Mononuclear cell (primary cell): ENCODE data around the gene STPG1. TPM values are rescaled to one million over a fixed set of nuclear protein-coding genes. Genes with fewer than 3 reads are reported as not detected.
"Not testable (repeated sequence)": the region's sequence is repeated elsewhere in the genome, so short reads cannot be mapped to it uniquely, and the experiment has no call there.

Experiments used
- H3K27me3 ChIP-seq: 2 replicates; pipeline ENCODE4 v1.6.0; 2011; ENCODE audit warnings: low read length, control low read depth; ENCODE audit not compliant: insufficient read depth
- H3K4me1 ChIP-seq: 2 replicates; pipeline ENCODE4 v1.5.1; 2011; ENCODE audit warnings: mild to moderate bottlenecking, low read length, control low read depth; ENCODE audit not compliant: insufficient read depth
- H3K4me3 ChIP-seq: 2 replicates; pipeline ENCODE4 v1.5.1; 2011; ENCODE audit warnings: mild to moderate bottlenecking, low read length, moderate library complexity
- H3K9me3 ChIP-seq: 2 replicates; pipeline ENCODE4 v1.5.1; 2011; ENCODE audit warnings: low read depth, mild to moderate bottlenecking, control low read depth, low read length
- total RNA-seq: library from RNA; depleted of rRNA; stranded (reverse); fragments of >200 nt; gene quantifications from one replicate; pipeline ENCODE4 v1.2.3, GENCODE V29; 2012

STPG1 gene, protein sequence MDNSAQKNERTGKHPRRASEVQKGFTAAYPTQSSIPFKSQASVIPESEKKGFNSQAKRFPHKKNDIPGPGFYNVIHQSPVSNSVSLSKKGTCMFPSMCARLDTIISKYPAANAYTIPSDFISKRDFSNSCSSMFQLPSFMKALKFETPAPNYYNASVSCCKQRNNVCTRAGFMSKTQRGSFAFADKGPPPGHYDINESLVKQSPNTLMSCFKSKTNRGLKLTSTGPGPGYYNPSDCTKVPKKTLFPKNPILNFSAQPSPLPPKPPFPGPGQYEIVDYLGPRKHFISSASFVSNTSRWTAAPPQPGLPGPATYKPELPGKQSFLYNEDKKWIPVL
- total RNA-seq, result 1.6 TPM

DNA sequence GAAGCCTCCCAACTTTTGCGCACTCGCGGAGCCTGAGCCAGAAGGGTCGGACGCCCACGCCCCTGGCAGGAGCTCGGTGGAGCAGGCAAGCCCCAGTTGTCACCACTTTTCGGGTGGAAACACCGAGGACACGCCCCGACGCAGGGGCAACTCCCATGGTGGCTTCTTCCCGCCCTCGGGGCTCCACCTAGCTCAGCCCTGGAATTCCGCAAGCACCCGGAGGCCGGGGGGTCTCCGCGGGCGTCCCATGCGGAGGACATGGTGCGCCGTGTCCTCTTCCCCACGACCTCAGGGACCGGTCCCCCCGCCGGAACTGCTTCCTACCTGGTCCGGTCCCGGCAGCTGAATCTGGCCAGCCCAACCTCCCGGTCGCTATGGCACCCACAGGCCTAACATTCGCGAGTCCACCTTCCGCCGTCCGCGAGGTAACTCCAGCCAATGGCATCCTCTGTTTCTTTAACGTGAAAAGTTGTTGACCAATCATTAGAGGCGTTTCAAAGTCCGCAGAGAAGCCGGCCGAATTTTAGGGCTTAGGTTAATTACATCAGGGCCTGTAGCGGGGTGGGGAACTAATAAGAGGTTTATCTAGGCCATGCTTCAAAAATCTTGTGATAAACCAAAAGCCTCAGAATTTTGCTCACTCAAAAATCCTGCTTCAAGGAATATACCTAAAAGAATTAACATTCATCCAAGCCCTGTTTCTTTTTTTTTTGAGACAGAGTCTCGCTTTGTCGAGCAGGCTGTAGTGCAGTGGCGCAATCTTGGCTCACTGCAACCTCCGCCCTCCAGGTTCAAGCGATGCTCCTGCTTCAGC lies at the start of gene STPG1:
TSS of gene STPG1 (minus strand) at position 433 of the 814 bp plus-strand sequence. CDS start 12,394 bp downstream, outside the sequence.
- Histone ChIP-seq H3K9me3 (no peaks in the 10 kb centered on the region), H3K27me3 (no peaks in the 10 kb centered on the region), H3K4me3 (peak within 1 kb of the TSS; percentile 77), H3K4me1 (peaks cover 43% of the 10 kb centered on the region)

DNA sequence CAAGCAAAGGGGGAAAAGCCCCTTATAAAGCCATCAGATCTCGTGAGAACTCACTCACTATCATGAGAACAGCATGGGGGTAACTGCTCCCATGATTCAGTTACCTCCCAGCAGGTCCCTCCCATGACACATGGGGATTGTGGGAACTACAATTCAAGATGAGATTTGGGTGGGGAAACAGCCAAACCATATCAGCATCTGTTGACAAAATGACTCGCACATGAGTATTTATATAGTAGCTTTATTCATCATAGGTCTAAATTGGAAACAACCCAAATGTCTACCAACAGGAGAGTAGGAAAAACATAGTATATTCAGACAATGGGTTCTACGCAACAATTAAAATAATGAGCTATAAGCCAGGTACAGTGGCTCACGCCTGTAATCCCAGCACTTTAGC lies 48.5 kb upstream of the STPG1 start:
- H3K4me1 ChIP-seq, result peaks cover 25% of the 10 kb centered on the region
- H3K4me3 ChIP-seq, H3K9me3 ChIP-seq: not testable (repeated sequence)

GRCh38 chr1:24459551-24460266 lies 46.1 kb upstream of the STPG1 start:
- Histone ChIP-seq H3K4me3 (no peak overlapping the region), H3K4me1 (peaks cover 7% of the 10 kb centered on the region), H3K9me3 (no peaks in the 10 kb centered on the region), H3K27me3 (no peaks in the 10 kb centered on the region)

More for the DNA sequence above, 48.5 kb upstream of the STPG1 start:
- H3K27me3 ChIP-seq, result not testable (repeated sequence)

- H3K27me3 ChIP-seq, result no peaks in the 10 kb centered on the region
- no peaks in the 10 kb centered on the region for H3K9me3 ChIP-seq
- peaks cover 14% of the 10 kb centered on the region for H3K4me1 ChIP-seq
- no peak overlapping the region for H3K4me3 ChIP-seq
Measured at GRCh38 chr1:24457866-24458265, 44.3 kb upstream of the STPG1 start.

- H3K9me3 ChIP-seq, result no peaks in the 10 kb centered on the region
- no peak overlapping the region for H3K4me3 ChIP-seq
- H3K4me1 ChIP-seq, result peaks cover 14% of the 10 kb centered on the region
- no peaks in the 10 kb centered on the region for H3K27me3 ChIP-seq
Measured at GRCh38 chr1:24455272-24455671, 41.7 kb upstream of the STPG1 start.

GRCh38 chr1:24454673-24455072 lies 41.1 kb upstream of the STPG1 start:
- H3K27me3 ChIP-seq, result no peaks in the 10 kb centered on the region
- no peaks in the 10 kb centered on the region for H3K9me3 ChIP-seq
- H3K4me1 ChIP-seq, result peaks cover 14% of the 10 kb centered on the region
- no peak overlapping the region for H3K4me3 ChIP-seq

- Histone ChIP-seq H3K9me3 (no peaks in the 10 kb centered on the region), H3K4me1 (peaks cover 14% of the 10 kb centered on the region), H3K4me3 (no peak overlapping the region), H3K27me3 (no peaks in the 10 kb centered on the region)
Measured at GRCh38 chr1:24452922-24453485, 39.4 kb upstream of the STPG1 start.

DNA sequence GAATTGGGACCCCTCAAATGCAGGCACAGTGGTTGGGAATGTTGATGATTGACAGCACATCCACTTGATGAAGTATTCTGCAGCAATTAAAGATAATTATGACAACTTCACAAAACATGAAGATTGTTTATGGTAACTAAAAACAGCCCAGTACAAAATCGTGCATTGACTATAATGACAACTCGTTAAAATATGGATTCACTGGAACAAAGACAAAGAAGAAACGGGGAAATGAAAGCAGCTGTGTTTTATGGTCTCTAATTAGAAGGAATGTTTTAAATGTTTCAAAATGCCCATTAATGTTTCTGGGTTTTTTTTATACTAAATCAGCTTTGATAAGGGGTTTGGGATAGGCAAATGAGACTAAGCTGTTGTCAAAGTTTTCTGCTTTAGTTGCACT lies 38.2 kb upstream of the STPG1 start:
- Histone ChIP-seq H3K9me3 (no peaks in the 10 kb centered on the region), H3K4me1 (peaks cover 14% of the 10 kb centered on the region), H3K27me3 (no peaks in the 10 kb centered on the region), H3K4me3 (no peak overlapping the region)

GRCh38 chr1:24450857-24451397 lies 37.3 kb upstream of the STPG1 start:
- Histone ChIP-seq H3K4me1 (peaks cover 14% of the 10 kb centered on the region), H3K9me3 (no peaks in the 10 kb centered on the region), H3K27me3 (no peaks in the 10 kb centered on the region), H3K4me3 (no peak overlapping the region)

DNA sequence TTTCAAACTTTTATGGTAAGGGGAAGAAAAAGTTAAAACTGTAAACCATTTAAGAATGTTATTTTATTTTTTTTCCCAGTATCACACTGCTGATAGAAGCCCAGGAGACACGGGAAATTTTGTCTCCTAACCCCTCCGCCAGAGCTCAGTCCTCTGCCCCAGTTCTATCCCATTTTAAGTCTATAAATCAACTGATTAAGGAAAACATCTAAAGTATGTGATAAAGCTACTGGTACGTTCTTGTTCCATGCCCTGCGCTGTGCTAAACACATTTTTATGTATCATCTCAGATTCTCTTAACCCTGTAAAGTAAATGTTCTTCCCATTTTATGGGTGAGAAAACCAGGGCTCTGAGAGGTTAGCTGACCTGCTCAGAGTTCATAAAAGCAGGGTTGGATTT lies 36.7 kb upstream of the STPG1 start:
- Histone ChIP-seq H3K4me3 (no peak overlapping the region), H3K4me1 (peaks cover 14% of the 10 kb centered on the region), H3K9me3 (no peaks in the 10 kb centered on the region), H3K27me3 (no peaks in the 10 kb centered on the region)

- not testable (repeated sequence) for H3K9me3 ChIP-seq, H3K27me3 ChIP-seq, H3K4me1 ChIP-seq, H3K4me3 ChIP-seq
Measured at GRCh38 chr1:24446446-24446845, 32.9 kb upstream of the STPG1 start.

DNA sequence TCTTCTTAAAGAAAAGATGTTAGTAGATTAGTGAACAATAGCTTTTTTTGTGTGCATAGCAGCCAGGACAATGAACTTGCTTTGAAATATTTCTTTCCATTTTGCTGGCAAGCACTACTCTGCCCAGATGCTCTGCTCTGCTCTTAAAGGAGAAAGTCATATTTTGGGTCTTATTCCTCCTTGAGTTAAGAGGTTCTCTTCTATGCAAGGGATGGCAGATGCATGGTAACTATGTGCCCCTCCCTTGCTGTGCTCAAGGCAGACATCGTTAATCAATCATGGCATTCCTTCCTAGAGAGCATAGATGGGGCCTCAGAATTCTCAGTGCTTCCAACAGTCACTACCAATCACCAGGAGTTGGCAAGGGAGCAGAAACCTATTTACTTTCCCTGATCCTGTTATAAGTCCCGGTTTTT lies 29.7 kb upstream of the STPG1 start:
- H3K9me3 ChIP-seq, result no peaks in the 10 kb centered on the region
- no peaks in the 10 kb centered on the region for H3K27me3 ChIP-seq
- H3K4me1 ChIP-seq, result no peaks in the 10 kb centered on the region
- no peak overlapping the region for H3K4me3 ChIP-seq

DNA sequence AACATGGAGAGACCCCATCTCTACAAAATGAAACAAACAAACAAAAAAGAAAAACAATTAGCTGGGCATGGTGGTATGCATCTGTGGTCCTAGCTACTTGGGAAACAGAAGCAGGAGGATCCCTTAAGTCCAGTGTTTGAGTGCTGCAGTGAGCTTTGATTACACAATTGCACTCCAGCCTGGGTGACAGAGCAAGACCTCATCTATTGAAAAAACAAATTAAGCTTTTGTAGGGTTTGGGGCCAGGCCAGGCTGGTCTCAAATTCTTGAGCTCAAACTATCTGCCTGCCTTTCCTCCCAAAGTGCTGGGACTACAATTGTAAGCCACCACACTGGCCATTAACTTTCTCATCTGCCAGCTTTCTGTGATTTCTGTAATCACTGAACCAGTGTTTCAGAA lies 29.2 kb upstream of the STPG1 start:
- Histone ChIP-seq H3K9me3 (no peaks in the 10 kb centered on the region), H3K4me3 (no peak overlapping the region), H3K4me1 (no peaks in the 10 kb centered on the region), H3K27me3 (no peaks in the 10 kb centered on the region)

DNA sequence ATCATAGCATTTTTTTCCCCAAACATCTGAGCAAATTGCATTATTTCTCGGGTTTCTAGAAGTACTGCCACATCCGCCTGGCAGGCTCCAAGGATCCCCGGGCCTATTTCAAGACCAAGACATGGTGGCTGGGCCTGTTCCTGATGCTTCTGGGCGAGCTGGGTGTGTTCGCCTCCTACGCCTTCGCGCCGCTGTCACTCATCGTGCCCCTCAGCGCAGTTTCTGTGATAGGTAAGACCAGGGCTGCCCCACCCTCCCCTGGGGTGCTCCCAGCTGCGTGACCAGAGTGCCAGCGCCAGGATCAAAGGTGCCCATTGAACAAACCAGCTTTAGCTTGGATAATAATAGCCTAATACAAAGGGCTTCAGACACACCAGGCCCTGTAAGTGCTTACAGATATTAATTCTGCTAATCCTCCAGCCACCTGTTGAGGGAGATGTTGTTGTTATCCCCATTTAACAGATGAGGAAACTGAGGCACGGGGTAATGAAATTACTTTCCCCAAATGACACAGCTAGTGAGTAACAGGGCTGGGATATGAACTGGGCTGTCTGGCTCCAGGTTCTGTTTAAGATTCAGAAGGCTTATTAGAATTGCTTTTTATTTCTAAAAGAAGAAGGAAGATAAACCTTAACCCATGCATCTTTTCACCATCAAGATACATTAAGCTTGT lies 28.6 kb upstream of the STPG1 start:
- Histone ChIP-seq H3K27me3 (no peaks in the 10 kb centered on the region), H3K9me3 (no peaks in the 10 kb centered on the region), H3K4me3 (no peak overlapping the region), H3K4me1 (no peaks in the 10 kb centered on the region)
